ENCODE data around the gene PPM1L.

DNA sequence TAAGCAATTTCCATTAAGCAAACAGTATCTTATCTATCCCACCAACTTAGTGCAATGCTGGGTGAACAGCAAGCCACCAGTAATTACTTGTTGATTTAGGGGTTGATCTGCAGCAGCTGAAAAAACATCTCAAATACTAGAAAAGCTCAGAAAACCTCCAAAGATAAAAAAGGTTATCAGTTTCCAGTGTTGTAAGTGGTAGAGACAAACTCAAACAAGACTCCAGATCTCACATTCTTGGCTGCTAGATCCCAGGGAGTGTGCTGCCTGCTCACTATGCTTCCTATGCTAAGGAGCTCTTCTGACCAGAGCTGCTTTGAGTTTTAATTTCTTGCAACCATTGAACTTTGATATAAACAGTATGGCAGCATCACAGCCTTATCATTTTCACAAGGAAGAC lies 337.9 kb downstream of the PPM1L start:
- TF ChIP-seq POLR2AphosphoS5 (IDR thresholded peaks at IDR 0.05; ENCODE audit: low read depth, low read length) = no peak
- TF ChIP-seq POLR2A (IDR thresholded peaks at IDR 0.05; ENCODE audit: low read depth, low read length) = no peak
- no peak for TF ChIP-seq TAF1 (IDR thresholded peaks at IDR 0.05; ENCODE audit: low read depth, low read length)
- no peak for TF ChIP-seq POU2F2 (IDR thresholded peaks at IDR 0.05; ENCODE audit: low read depth, low read length)
- TF ChIP-seq PAX5 (IDR thresholded peaks at IDR 0.05; ENCODE audit: insufficient read depth, low read length, severe bottlenecking) = no peak
- TF ChIP-seq SPI1 (IDR thresholded peaks at IDR 0.05; ENCODE audit: low read depth, low read length) = no peak

Measured in GM12891 (cell line).